Naive thymus-derived CD4-positive, alpha-beta T cell (primary cell): ENCODE data around the gene SCAPER. TPM values are rescaled to one million over a fixed set of nuclear protein-coding genes. Genes with fewer than 3 reads are reported as not detected.

Experiments
- ATAC-seq: fragments of 150-1000 bp; cut with Tn5 transposase; 2 replicates; pipeline ENCODE4 v1.10.0; 2021; ENCODE audit warnings: mild to moderate bottlenecking, moderate library complexity
- CTCF ChIA-PET: fragments of 350-600 bp; sonication (Branson Sonifier 250); formaldehyde crosslinking; loops from one replicate; lab custom pipeline; 2021; ENCODE audit warnings: antibody characterized with exemption; lab: Charles Lee
- POLR2A ChIA-PET: fragments of 350-600 bp; sonication (Branson Sonifier 250); formaldehyde crosslinking; loops from one replicate; lab custom pipeline; 2021; ENCODE audit warnings: antibody characterized with exemption, inconsistent platforms; lab: Charles Lee
- DNase-seq, 9 donors: peaks; one replicate each; pipeline versions ENCODE4 v3.0.0 to v3.0.0-alpha.2; 2020 to 2022; ENCODE audit warnings: mixed read lengths in 1 of 9
- H3K27ac ChIP-seq: one replicate; pipeline ENCODE4 v1.7.0; 2013; ENCODE audit warnings: mild to moderate bottlenecking, low read depth, low read length, moderate library complexity
- H3K27me3 ChIP-seq, 2 donors: one replicate each; pipeline ENCODE4 v1.7.0; 2013; ENCODE audit warnings: low read length in 2 of 2, mild to moderate bottlenecking in 2 of 2, moderate library complexity in 2 of 2; ENCODE audit not compliant: control insufficient read depth in 2 of 2, insufficient read depth in 2 of 2
- H3K36me3 ChIP-seq, 3 experiments: 1 replicate in 2 of 3; 2 replicates in 1 of 3; pipeline ENCODE4 v1.7.0; 2013; ENCODE audit warnings: low read length in 3 of 3, mild to moderate bottlenecking in 3 of 3, moderate library complexity in 1 of 3; ENCODE audit not compliant: insufficient read depth in 3 of 3, control insufficient read depth in 2 of 3
- H3K4me1 ChIP-seq, 2 donors: one replicate each; pipeline ENCODE4 v1.7.0; 2013; ENCODE audit warnings: low read length in 2 of 2, mild to moderate bottlenecking in 2 of 2, moderate library complexity in 1 of 2; ENCODE audit not compliant: control insufficient read depth in 2 of 2, insufficient read depth in 2 of 2
- H3K4me3 ChIP-seq: 2 replicates; pipeline ENCODE4 v1.7.0; 2013; ENCODE audit warnings: mild to moderate bottlenecking, low read length
- H3K9me3 ChIP-seq, 3 experiments: 1 replicate in 2 of 3; 2 replicates in 1 of 3; pipeline ENCODE4 v1.7.0; 2013; ENCODE audit warnings: low read length in 3 of 3; ENCODE audit not compliant: control insufficient read depth in 2 of 3
- H3K27ac Mint-ChIP-seq, 9 donors: one replicate each; pipeline ENCODE4 v1.8.0; 2020 to 2022; ENCODE audit warnings: mixed read lengths in 9 of 9, mild to moderate bottlenecking in 8 of 9, moderate library complexity in 5 of 9, inconsistent platforms in 2 of 9
- H3K27me3 Mint-ChIP-seq, 5 donors: one replicate each; pipeline ENCODE4 v1.8.0; 2021 to 2022; ENCODE audit warnings: mixed read lengths in 5 of 5, mild to moderate bottlenecking in 1 of 5
- H3K36me3 Mint-ChIP-seq, 5 donors: one replicate each; pipeline ENCODE4 v1.8.0; 2020 to 2022; ENCODE audit warnings: mixed read lengths in 5 of 5, mild to moderate bottlenecking in 3 of 5, inconsistent platforms in 1 of 5
- H3K4me1 Mint-ChIP-seq, 7 donors: one replicate each; pipeline ENCODE4 v1.8.0; 2020 to 2022; ENCODE audit warnings: mixed read lengths in 7 of 7, mild to moderate bottlenecking in 3 of 7, inconsistent platforms in 1 of 7
- H3K4me3 Mint-ChIP-seq, 10 donors: one replicate each; pipeline ENCODE4 v1.8.0; 2020 to 2022; ENCODE audit warnings: mild to moderate bottlenecking in 10 of 10, mixed read lengths in 10 of 10, moderate library complexity in 6 of 10, inconsistent platforms in 2 of 10
- H3K9me3 Mint-ChIP-seq, 11 donors: one replicate each; pipeline ENCODE4 v1.8.0; 2020 to 2022; ENCODE audit warnings: mixed read lengths in 11 of 11, mild to moderate bottlenecking in 4 of 11, inconsistent platforms in 1 of 11, moderate library complexity in 1 of 11
- intact Hi-C, 2 donors: fragments of 100-400 bp; cut with micrococcal nuclease; formaldehyde crosslinking; loops; one replicate each; pipeline ENCODE4 v1.15.1; 2023
- polyA plus RNA-seq, 2 donors: library from polyadenylated mRNA; unstranded; fragments of 300-500 nt; fragmentation: Illumina TruSeq; gene quantifications; one replicate each; pipeline ENCODE4 v1.2.3, GENCODE V29; 2021
- total RNA-seq, 6 experiments: library from RNA in 5 of 6; stranded (reverse) in 5 of 6; gene quantifications; 1 replicate in 5 of 6; 2 replicates in 1 of 6; pipeline ENCODE4 v1.2.3 and lab custom pipeline; 2021 to 2026

The SCAPER gene
- total and polyA plus RNA-seq, 7 experiments from 2014 or later = 22.6 to 56.9 (median 48.8) TPM

DNA sequence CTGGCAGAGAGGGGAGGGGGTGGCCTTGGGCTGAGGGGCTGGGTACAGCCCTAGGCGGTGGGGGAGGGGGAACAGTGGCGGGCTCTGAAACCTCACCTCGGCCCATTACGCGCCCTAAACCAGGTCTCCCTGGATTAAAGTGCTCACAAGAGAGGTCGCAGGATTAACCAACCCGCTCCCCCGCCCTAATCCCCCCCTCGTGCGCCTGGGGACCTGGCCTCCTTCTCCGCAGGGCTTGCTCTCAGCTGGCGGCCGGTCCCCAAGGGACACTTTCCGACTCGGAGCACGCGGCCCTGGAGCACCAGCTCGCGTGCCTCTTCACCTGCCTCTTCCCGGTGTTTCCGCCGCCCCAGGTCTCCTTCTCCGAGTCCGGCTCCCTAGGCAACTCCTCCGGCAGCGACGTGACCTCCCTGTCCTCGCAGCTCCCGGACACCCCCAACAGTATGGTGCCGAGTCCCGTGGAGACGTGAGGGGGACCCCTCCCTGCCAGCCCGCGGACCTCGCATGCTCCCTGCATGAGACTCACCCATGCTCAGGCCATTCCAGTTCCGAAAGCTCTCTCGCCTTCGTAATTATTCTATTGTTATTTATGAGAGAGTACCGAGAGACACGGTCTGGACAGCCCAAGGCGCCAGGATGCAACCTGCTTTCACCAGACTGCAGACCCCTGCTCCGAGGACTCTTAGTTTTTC, 563.6 kb downstream of the SCAPER start:
- DNase-seq = peak in 1 of 9 donors; percentile 13

DNA sequence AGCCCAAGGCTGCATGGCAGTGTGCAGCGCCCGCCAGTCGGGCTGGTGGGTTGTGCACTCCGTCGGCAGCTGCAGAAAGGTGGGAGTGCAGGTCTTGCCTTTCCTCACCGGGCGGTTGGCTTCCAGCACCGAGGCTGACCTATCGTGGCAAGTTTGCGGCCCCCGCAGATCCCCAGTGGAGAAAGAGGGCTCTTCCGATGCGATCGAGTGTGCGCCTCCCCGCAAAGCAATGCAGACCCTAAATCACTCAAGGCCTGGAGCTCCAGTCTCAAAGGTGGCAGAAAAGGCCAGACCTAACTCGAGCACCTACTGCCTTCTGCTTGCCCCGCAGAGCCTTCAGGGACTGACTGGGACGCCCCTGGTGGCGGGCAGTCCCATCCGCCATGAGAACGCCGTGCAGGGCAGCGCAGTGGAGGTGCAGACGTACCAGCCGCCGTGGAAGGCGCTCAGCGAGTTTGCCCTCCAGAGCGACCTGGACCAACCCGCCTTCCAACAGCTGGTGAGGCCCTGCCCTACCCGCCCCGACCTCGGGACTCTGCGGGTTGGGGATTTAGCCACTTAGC, 564.3 kb downstream of the SCAPER start:
- Histone ChIP-seq H3K4me3 (peak overlapping the region; percentile 56), H3K36me3 (no peaks in the 10 kb centered on the region), H3K4me1 (peaks cover 38 to 59% of the 10 kb centered on the region in 2 donors), H3K27ac (no peak overlapping the region), H3K9me3 (no peaks in the 10 kb centered on the region), H3K27me3 (peaks cover 37 to 72% of the 10 kb centered on the region in 2 donors)
- CTCF ChIA-PET = no interaction called here
- ATAC-seq (peak; percentile 58), DNase-seq (peak in 6 of 9 donors; percentile 30 to 48 (median 36))
- H3K27ac Mint-ChIP-seq = peak overlapping the region in 1 of 9 donors; percentile 62
- H3K4me3 Mint-ChIP-seq = peak overlapping the region; percentile 85 to 93 (median 89)
- POLR2A ChIA-PET = no interaction called here
- H3K9me3 Mint-ChIP-seq = peaks cover 0 to 15% (median 1%) of the 10 kb centered on the region in 11 donors
- intact Hi-C loops = loop anchor here (2.0 to 10.0 kb wide), 3 partner anchors 30 to 276 kb away; partner anchors contain the start of gene ETFA (in 1 of the 2)
- peaks cover 76 to 86% (median 82%) of the 10 kb centered on the region in 5 donors for H3K27me3 Mint-ChIP-seq
- H3K4me1 Mint-ChIP-seq = peaks cover 44 to 75% (median 63%) of the 10 kb centered on the region in 7 donors
- peaks cover 0 to 23% (median 0%) of the 10 kb centered on the region in 5 donors for H3K36me3 Mint-ChIP-seq

More for the DNA sequence above, 563.6 kb downstream of the SCAPER start:
- Histone ChIP-seq H3K9me3 (no peaks in the 10 kb centered on the region), H3K27ac (no peak overlapping the region), H3K4me3 (no peak overlapping the region), H3K36me3 (no peaks in the 10 kb centered on the region), H3K4me1 (peaks cover 41 to 58% of the 10 kb centered on the region in 2 donors), H3K27me3 (peaks cover 39 to 71% of the 10 kb centered on the region in 2 donors)
- H3K27me3 Mint-ChIP-seq = peaks cover 73 to 85% (median 78%) of the 10 kb centered on the region in 5 donors
- H3K36me3 Mint-ChIP-seq = peaks cover 0 to 23% (median 0%) of the 10 kb centered on the region in 5 donors
- peaks cover 0 to 15% (median 1%) of the 10 kb centered on the region in 11 donors for H3K9me3 Mint-ChIP-seq
- ATAC-seq = no peak
- POLR2A ChIA-PET = no interaction called here
- H3K4me1 Mint-ChIP-seq = peaks cover 40 to 73% (median 62%) of the 10 kb centered on the region in 7 donors
- CTCF ChIA-PET = no interaction called here
- intact Hi-C loops = loop anchor here (2.0 to 10.0 kb wide), 3 partner anchors 31 to 277 kb away; partner anchors contain the start of gene ETFA (in 1 of the 2)
- peak overlapping the region; percentile 65 to 93 (median 87) for H3K4me3 Mint-ChIP-seq
- H3K27ac Mint-ChIP-seq = peak overlapping the region in 3 of 9 donors; percentile 28 to 60 (median 45)

DNA sequence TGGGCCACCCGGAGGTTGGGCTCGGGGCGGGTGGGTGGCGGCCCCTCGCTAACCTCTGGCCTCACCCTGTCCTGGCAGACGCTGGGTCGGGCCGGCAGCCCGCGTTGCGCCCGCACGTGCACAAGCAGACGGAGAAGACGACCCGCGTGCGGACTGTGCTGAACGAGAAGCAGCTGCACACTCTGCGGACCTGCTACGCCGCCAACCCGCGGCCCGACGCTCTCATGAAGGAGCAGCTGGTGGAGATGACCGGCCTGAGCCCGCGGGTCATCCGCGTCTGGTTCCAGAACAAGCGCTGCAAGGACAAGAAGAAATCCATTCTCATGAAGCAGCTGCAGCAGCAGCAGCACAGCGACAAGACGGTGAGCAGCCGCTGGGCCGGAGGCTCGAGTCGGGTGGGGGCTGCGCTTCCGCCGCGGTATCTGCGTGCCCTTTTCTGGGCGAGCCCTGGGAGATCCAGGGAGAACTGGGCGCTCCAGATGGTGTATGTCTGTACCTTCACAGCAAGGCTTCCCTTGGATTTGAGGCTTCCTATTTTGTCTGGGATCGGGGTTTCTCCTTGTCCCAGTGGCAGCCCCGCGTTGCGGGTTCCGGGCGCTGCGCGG, 564.8 kb downstream of the SCAPER start:
- Histone ChIP-seq H3K36me3 (no peaks in the 10 kb centered on the region), H3K4me1 (peaks cover 39 to 62% of the 10 kb centered on the region in 2 donors), H3K27ac (no peak overlapping the region), H3K9me3 (no peaks in the 10 kb centered on the region), H3K4me3 (peak overlapping the region; percentile 56), H3K27me3 (peaks cover 32 to 69% of the 10 kb centered on the region in 2 donors)
- no peak for ATAC-seq
- intact Hi-C loops = loop anchor here (2.0 to 10.0 kb wide), 3 partner anchors 29 to 275 kb away; partner anchors contain the start of gene ETFA (in 1 of the 2)
- peaks cover 43 to 75% (median 65%) of the 10 kb centered on the region in 7 donors for H3K4me1 Mint-ChIP-seq
- peaks cover 0 to 19% (median 0%) of the 10 kb centered on the region in 5 donors for H3K36me3 Mint-ChIP-seq
- ChIA-PET CTCF (no interaction called here), POLR2A (no interaction called here)
- peaks cover 0 to 12% (median 1%) of the 10 kb centered on the region in 11 donors for H3K9me3 Mint-ChIP-seq
- peak overlapping the region; percentile 85 to 93 (median 89) for H3K4me3 Mint-ChIP-seq
- peak in 5 of 9 donors; percentile 21 to 40 (median 30) for DNase-seq
- peaks cover 76 to 86% (median 82%) of the 10 kb centered on the region in 5 donors for H3K27me3 Mint-ChIP-seq
- peak overlapping the region in 1 of 9 donors; percentile 66 for H3K27ac Mint-ChIP-seq

DNA sequence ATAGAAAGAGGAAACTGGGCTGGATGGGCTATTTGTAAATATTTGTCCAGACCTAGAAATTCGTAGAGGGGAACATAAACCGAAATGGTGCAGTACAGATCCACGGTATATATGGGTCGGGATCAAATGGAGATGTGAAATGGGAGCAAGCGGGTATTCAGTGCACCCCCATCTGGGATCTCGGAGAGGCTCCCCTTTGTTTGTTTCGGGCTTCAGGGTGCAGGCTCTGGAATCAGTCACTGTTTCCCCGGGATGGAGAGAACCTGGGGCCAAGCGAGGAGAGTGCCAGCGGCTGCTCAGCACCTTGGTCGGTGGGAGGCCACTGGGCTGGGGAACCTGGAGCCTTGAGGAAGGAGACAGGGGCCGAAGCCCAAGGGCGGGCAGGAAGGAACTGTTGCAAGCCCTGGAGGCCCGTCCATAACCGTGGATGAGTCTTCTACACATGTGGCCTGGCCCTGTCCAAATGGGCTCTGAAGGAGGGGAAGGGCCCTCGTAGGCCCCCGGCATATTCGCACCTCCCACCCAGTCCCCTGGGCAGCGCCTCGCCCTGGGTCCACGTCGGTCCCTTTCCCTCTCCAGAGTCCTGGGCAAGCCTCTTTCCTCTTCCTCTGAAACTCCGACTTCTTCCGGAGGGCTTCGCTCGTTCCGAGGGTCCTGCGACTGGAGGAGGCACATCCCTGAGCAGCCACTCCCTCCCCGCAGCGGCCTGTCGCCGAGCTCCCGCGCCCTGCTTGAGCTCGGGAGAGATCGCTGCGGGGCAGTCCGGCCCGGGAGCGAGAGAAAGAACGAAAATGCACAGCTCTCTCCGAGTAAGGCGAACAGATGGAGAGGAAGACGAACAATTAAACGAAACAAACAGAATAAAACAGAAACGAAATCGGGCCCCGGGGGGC, 565.6 kb downstream of the SCAPER start:
- intact Hi-C loops = loop anchor here (2.0 to 10.0 kb wide), 4 partner anchors 29 to 275 kb away; partner anchors contain the start of gene ETFA (in 1 of the 2)
- POLR2A ChIA-PET = no interaction called here
- Histone ChIP-seq H3K27me3 (peaks cover 24 to 62% of the 10 kb centered on the region in 2 donors), H3K36me3 (no peaks in the 10 kb centered on the region), H3K4me3 (peak overlapping the region; percentile 56), H3K4me1 (peaks cover 40 to 65% of the 10 kb centered on the region in 2 donors), H3K9me3 (no peaks in the 10 kb centered on the region), H3K27ac (no peak overlapping the region)
- ATAC-seq = no peak
- Mint-ChIP-seq H3K9me3 (peaks cover 0 to 10% (median 1%) of the 10 kb centered on the region in 11 donors), H3K4me1 (peaks cover 43 to 76% (median 65%) of the 10 kb centered on the region in 7 donors), H3K4me3 (peak overlapping the region; percentile 85 to 93 (median 89)), H3K36me3 (peaks cover 0 to 16% (median 0%) of the 10 kb centered on the region in 5 donors), H3K27me3 (peaks cover 76 to 86% (median 82%) of the 10 kb centered on the region in 5 donors), H3K27ac (peak overlapping the region in 3 of 9 donors; percentile 1 to 81 (median 66))
- DNase-seq = peak in 4 of 9 donors; percentile 20 to 26 (median 21)
- CTCF ChIA-PET = no interaction called here

DNA sequence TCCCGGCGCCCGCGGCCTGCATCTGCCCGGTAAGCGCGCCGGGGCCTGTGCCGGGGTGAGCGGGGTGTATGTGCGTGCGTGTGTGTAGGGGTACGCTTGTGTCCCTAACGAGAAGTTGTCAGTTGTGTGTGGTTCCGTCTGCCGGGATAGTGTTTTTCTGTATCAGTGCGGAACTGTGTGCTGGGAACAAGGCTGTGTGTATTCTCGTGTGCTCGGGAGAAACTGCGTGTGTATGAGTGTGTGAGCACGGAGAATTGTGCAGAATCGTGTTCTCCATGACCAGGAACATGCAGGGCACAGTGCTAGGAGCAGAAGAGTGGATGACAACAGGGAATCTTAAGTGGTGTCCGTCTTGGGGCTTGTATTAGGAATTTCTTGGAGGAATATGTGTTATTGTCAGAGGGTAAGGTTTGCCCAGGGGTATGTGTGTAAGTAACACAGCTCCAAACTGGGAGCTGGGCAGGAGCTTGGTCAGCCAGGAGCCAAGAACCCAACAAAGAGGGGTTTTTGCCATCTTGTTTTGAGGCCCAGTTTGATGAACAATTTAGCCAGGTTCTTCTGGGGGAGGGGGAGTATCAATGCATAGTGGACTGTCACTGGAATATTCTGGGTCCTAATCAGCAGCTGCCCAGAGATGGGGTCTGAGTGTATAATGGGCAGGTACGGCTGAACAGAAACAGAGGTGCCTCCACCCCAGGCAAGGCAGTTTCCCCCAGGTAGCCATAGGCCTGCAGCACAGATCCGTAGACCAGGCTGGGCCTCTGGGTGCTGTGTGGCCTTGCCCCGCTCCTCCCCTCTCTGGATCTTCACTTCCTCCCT, 566.4 kb downstream of the SCAPER start:
- DNase-seq = no peak
- Mint-ChIP-seq H3K27me3 (peaks cover 75 to 84% (median 81%) of the 10 kb centered on the region in 5 donors), H3K36me3 (peaks cover 0 to 15% (median 0%) of the 10 kb centered on the region in 5 donors), H3K4me1 (peaks cover 43 to 76% (median 62%) of the 10 kb centered on the region in 7 donors), H3K27ac (peak overlapping the region in 3 of 9 donors; percentile 1 to 81 (median 32)), H3K4me3 (peak overlapping the region; percentile 75 to 93 (median 88)), H3K9me3 (peaks cover 0 to 4% (median 1%) of the 10 kb centered on the region in 11 donors)
- intact Hi-C loops = loop anchor here in 1 of 2 donors (5.0 kb wide), 1 partner anchor 101 kb away; no protein-coding TSS in a partner anchor
- ChIA-PET POLR2A (no interaction called here), CTCF (no interaction called here)
- no peaks in the 10 kb centered on the region for H3K9me3 ChIP-seq
- no peaks in the 10 kb centered on the region for H3K36me3 ChIP-seq
- peaks cover 19 to 55% of the 10 kb centered on the region in 2 donors for H3K27me3 ChIP-seq
- H3K4me3 ChIP-seq = no peak overlapping the region
- H3K4me1 ChIP-seq = peaks cover 40 to 65% of the 10 kb centered on the region in 2 donors
- no peak overlapping the region for H3K27ac ChIP-seq
- ATAC-seq = no peak
